HEK293T (cell line): Measurements from ENCODE around the gene UBTD1.

Experiments used
- ARNT ChIP-seq: fragments of 450-650 bp; IDR thresholded peaks from 2 replicates; pipeline ENCODE4 v1.6.1; 2017; ENCODE audit warnings: mild to moderate bottlenecking
- BHLHE40 ChIP-seq: fragments of 450-650 bp; IDR thresholded peaks from 2 replicates; pipeline ENCODE4 v1.6.1; 2016; ENCODE audit warnings: mild to moderate bottlenecking, moderate library complexity, borderline replicate concordance
- ELF4 ChIP-seq: fragments of 450-650 bp; IDR thresholded peaks from 2 replicates; pipeline ENCODE4 v1.6.1; 2017; ENCODE audit warnings: antibody characterized with exemption
- FOXK2 ChIP-seq: fragments of 450-650 bp; IDR thresholded peaks from 2 replicates; pipeline ENCODE4 v1.6.1; 2016; ENCODE audit warnings: mild to moderate bottlenecking
- FOXM1 ChIP-seq: fragments of 450-650 bp; IDR thresholded peaks from 2 replicates; pipeline ENCODE4 v1.6.1; 2017; ENCODE audit warnings: mild to moderate bottlenecking, borderline replicate concordance
- HDGF ChIP-seq: fragments of 450-650 bp; IDR thresholded peaks from 2 replicates; pipeline ENCODE4 v1.6.1; 2017; ENCODE audit warnings: antibody characterized with exemption, borderline replicate concordance
- LEF1 ChIP-seq: fragments of 450-650 bp; IDR thresholded peaks from 2 replicates; pipeline ENCODE4 v1.6.1; 2017; ENCODE audit warnings: mild to moderate bottlenecking, borderline replicate concordance
- SUZ12 ChIP-seq: fragments of 450-650 bp; IDR thresholded peaks from 2 replicates; pipeline ENCODE4 v1.6.1; 2016; ENCODE audit warnings: mild to moderate bottlenecking
- TARDBP ChIP-seq: fragments of 450-650 bp; IDR thresholded peaks from 2 replicates; pipeline ENCODE4 v1.6.1; 2016

DNA sequence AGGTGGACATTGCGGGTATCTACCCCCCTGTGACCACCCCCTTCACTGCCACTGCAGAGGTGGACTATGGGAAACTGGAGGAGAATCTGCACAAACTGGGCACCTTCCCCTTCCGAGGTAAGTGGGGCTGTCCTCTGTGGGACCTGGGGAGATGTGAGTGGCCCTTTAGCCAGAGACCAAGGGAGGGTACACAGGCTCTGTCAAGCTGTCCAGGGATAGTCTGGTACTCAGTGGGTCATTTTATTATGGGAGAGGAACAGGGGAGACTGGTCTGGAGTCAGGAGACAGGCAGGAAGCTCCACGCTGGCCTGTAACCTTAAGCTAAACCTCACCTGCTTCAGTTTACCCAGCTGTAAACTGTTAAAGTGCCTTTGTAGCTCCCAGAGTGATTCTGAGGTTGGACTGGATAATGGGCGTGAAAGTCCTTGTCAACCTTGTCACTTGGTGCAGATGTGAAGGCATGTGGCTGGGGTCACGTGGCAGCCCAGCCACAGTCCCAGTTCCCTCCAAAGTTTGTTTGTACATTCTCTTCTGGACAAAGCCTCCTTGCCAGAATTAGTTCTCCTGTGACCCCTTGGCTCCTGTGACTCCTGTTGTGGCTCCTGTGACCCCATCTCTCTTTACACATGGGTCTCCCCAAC lies 86.2 kb downstream of the UBTD1 start:
- TF ChIP-seq BHLHE40 (no peak), LEF1 (no peak), TARDBP (no peak), FOXK2 (no peak), HDGF (no peak), ELF4 (no peak), ARNT (no peak), FOXM1 (no peak), SUZ12 (no peak)
